ENCODE measurements around the gene IMMP2L. TPM values are rescaled to one million over a fixed set of nuclear protein-coding genes. Genes with fewer than 3 reads are reported as not detected.

Gene IMMP2L
- total RNA-seq, 4 donors from 2014 or later = 12.4 to 31.7 (median 22.8) TPM

DNA sequence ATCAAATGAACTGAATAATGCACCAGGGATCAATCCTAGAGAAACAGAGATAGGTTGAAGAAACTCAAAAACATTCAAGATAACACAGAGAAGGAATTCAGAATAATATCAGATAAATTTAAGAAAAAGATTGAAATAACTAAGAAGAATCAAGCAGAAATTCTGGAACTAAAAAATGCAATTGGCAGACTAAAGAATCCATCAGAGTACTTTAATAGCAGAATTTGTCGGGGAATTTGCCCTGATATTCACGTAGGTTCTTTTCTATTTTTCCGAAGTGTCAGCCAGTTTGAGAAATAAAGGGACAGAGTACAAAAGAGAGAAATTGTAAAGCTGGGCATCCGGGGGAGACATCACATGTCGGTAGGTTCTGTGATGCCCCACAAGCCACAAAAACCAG, 9.4 kb upstream of the IMMP2L start:
- no peak for ATAC-seq (ENCODE audit: low FRiP score)
- TF ChIP-seq, protein P1, sequence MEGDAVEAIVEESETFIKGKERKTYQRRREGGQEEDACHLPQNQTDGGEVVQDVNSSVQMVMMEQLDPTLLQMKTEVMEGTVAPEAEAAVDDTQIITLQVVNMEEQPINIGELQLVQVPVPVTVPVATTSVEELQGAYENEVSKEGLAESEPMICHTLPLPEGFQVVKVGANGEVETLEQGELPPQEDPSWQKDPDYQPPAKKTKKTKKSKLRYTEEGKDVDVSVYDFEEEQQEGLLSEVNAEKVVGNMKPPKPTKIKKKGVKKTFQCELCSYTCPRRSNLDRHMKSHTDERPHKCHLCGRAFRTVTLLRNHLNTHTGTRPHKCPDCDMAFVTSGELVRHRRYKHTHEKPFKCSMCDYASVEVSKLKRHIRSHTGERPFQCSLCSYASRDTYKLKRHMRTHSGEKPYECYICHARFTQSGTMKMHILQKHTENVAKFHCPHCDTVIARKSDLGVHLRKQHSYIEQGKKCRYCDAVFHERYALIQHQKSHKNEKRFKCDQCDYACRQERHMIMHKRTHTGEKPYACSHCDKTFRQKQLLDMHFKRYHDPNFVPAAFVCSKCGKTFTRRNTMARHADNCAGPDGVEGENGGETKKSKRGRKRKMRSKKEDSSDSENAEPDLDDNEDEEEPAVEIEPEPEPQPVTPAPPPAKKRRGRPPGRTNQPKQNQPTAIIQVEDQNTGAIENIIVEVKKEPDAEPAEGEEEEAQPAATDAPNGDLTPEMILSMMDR (IDR thresholded peaks at IDR 0.05) = no peak
- no peak for DNase-seq (ENCODE audit: low spot score)

DNA sequence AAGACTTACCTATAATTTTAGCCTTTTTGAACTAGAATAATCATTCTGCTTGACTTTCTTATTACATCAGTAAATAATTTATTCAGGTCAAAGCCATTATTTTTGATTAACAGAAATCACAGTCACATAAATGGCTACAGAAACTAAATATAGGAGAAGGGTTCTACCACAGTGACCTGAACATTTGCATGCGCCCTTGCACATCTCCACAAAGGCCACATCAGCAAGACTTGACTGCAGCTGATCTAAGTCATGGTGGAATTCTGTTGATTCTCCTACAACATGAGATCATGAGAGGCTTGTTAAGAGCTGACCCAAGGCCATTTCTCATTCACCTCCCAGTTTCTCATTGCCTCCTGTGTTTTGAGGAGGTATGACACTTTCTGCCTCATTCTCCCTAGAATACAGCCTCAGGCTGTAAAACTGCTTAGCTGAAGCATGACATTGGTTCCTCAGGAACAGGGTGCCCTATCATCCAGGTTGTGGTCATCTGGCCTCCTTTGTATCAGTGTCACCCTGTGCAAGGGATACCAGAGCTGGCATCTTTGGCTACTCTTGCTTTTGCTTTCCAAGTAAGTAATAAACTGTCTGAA, 6.7 kb upstream of the IMMP2L start:
- TF ChIP-seq, protein P1 (IDR thresholded peaks at IDR 0.05) = no peak
- no peak for ATAC-seq (ENCODE audit: low FRiP score)
- DNase-seq (ENCODE audit: low spot score) = no peak

DNA sequence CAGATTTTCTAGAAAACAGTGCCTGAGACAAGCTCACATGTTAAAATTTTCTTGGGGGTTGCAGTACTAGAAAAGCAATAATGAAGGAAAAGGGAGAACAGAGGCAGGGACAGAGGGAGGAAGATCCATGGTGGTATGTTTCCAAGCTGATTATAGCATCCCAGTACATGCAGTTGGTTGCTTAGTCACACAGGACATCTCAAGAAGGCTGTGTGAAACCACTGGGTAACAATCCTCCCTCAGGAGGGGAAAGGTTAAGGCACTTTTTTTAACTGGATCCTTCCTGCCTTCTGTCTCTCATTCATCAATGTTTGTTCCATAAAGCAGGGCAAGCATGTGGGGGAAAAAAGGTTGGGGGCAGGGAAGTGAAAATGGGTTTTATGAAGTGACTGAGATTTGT, 6.1 kb upstream of the IMMP2L start:
- no peak for DNase-seq (ENCODE audit: low spot score)
- no peak for ATAC-seq (ENCODE audit: low FRiP score)
- TF ChIP-seq, protein P1 (IDR thresholded peaks at IDR 0.05) = no peak

DNA sequence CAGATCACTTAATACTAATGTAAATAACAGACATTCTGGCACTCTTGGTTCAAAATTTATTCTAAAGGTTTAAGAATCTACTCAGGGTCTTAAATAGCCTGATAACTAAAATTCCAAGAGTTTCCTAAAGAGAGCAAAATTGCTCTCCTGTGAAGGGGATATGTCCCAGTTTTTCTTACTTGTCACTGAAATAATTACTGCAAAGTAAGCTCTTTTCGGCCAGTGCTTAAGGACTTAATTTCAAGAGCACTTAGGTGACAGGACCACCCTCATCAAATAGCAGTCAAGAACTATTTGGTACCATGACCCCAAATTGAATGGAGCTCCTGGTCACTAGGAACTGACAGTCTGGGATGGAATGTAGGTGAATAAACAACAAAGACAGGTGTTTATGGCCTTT, 1.8 kb upstream of the IMMP2L start:
- TF ChIP-seq, protein P1 (IDR thresholded peaks at IDR 0.05) = no peak
- no peak for DNase-seq (ENCODE audit: low spot score)
- no peak for ATAC-seq (ENCODE audit: low FRiP score)

DNA sequence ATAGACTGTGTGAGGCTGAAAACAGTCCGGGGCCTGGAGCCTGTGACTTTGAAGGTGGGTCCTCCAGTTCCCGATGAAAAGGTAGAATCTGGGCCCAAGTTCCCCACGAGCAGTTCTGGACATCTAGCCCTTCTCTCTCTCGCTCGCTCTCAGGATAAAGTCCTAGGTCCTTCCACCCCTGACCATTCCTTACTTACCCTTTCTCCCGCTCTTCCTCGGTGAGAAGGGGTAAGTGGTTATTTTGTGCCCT, 713 bp downstream of the IMMP2L start:
- ATAC-seq (ENCODE audit: low FRiP score) (peak; percentile 13), DNase-seq (ENCODE audit: low spot score) (no peak)
- TF ChIP-seq, protein P1 (IDR thresholded peaks at IDR 0.05) = no peak

DNA sequence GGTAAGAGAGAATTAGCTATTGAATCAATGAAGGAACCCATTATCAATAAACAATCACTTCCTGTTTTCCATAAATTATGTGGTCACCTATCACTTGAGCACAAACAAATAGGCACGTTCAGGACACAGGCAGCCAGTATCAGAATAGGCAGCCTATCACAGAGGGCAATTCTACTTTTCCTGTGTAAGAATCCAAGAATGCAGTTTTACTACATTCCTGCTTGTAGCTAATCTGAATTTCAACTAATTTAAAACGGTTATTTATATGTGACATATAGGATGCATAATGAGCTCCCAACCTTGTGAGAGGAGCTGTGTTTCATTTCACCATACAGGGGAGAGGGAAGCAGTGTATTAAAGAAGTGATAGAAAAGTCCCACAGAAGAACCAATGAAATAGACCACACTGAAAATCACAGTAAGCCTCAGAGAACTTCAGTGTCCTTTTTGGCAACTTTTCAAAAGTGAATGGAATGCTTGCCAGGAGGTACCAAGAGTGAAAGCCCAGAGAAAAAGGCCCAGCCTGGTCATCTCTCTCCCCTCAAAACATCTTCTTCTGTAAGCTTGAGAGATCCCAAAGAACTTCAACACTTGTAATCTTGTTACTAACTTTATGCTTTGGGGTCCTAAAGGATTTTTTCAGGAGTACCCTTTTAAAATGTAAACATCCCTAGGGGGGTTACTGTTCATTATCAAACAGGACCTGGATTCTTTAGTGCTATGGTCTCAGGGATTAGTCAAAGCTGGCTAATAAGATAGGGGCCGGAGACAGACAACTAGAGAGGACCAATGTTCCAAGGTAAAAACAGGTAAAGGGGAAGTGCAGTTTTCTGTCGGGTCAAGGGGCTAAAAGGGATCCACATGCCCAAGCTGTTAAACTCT, 1.3 kb downstream of the IMMP2L start:
- DNase-seq (ENCODE audit: low spot score) (no peak), ATAC-seq (ENCODE audit: low FRiP score) (peak; percentile 4)
- TF ChIP-seq, protein P1 (IDR thresholded peaks at IDR 0.05) = no peak

DNA sequence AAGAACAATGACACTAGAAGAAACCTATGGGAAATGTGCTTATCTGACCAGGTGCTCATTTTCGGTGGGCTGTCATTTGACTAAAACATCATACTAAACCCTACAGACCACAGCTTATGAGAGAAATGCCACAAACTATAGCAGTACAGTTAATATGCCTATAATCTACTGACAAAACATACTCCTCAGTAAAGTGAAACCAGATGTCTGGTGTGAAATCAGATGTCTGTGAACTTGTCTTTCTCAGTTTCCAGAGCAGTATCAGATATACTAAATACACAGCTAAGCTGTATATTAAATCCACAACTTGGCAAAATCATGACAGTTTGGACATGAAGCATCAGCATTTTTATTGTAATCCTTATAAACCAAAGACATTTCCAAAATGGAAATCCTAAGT, 3.3 kb downstream of the IMMP2L start:
- no peak for ATAC-seq (ENCODE audit: low FRiP score)

More for the DNA sequence above, 3.3 kb downstream of the IMMP2L start:
- no peak for DNase-seq (ENCODE audit: low spot score)
- TF ChIP-seq, protein P1 (IDR thresholded peaks at IDR 0.05) = no peak
